Karpas-422 (cell line): ENCODE data around the gene WWOX. TPM values are rescaled to one million over a fixed set of nuclear protein-coding genes. Genes with fewer than 3 reads are reported as not detected.

Experiments used
- DNase-seq: peaks from one replicate; pipeline ENCODE4 v3.0.0-alpha.2; 2015
- H2AFZ ChIP-seq: fragments of 200-600 bp; sonication (generic); 2 replicates; pipeline ENCODE4 v1.6.1; 2014; ENCODE audit warnings: antibody characterized with exemption, low read length, mixed read lengths
- H3K27ac ChIP-seq: fragments of 200-600 bp; sonication (generic); 2 replicates; pipeline ENCODE4 v1.5.1; 2014; ENCODE audit warnings: mild to moderate bottlenecking, low read length, moderate library complexity
- H3K27me3 ChIP-seq: fragments of 200-600 bp; sonication (generic); 2 replicates; pipeline ENCODE4 v1.6.1; 2014; ENCODE audit warnings: low read length, mixed read lengths
- H3K36me3 ChIP-seq: fragments of 200-600 bp; sonication (generic); 2 replicates; pipeline ENCODE4 v1.6.1; 2014; ENCODE audit warnings: low read length, mixed read lengths; ENCODE audit not compliant: insufficient read depth
- H3K4me1 ChIP-seq: fragments of 200-600 bp; sonication (generic); 2 replicates; pipeline ENCODE4 v1.6.1; 2014; ENCODE audit warnings: mild to moderate bottlenecking, low read length, mixed read lengths
- H3K4me2 ChIP-seq: fragments of 200-600 bp; sonication (generic); 2 replicates; pipeline ENCODE4 v1.6.1; 2014; ENCODE audit warnings: low read length, low read depth, mild to moderate bottlenecking; ENCODE audit not compliant: poor library complexity, severe bottlenecking
- H3K4me3 ChIP-seq: fragments of 200-600 bp; sonication (generic); 2 replicates; pipeline ENCODE4 v1.5.1; 2014; ENCODE audit warnings: mild to moderate bottlenecking, antibody characterized with exemption, low read length, mixed read lengths
- H3K79me2 ChIP-seq: fragments of 200-600 bp; sonication (generic); 2 replicates; pipeline ENCODE4 v1.6.1; 2014; ENCODE audit warnings: mild to moderate bottlenecking, low read length, mixed read lengths
- H3K9ac ChIP-seq: fragments of 200-600 bp; sonication (generic); 2 replicates; pipeline ENCODE4 v1.6.0; 2014; ENCODE audit warnings: low read length
- H3K9me2 ChIP-seq: fragments of 200-600 bp; sonication (generic), shearing (Covaris generic); replicated peaks from 2 replicates; pipeline ENCODE4 v1.6.0; 2014; ENCODE audit warnings: mild to moderate bottlenecking, low read length, moderate library complexity; ENCODE audit not compliant: insufficient read depth
- H3K9me3 ChIP-seq: fragments of 300-700, 200-600 bp; sonication (generic); 2 replicates; pipeline ENCODE4 v1.6.1; 2014; ENCODE audit warnings: low read length, mixed read lengths
- H4K20me1 ChIP-seq: fragments of 200-600 bp; sonication (generic); 2 replicates; pipeline ENCODE4 v1.6.1; 2014; ENCODE audit warnings: mild to moderate bottlenecking, antibody characterized with exemption, low read length, low read depth; ENCODE audit not compliant: insufficient read depth
- total RNA-seq: library from RNA; depleted of rRNA; stranded (reverse); fragments of >200 nt; shearing (Covaris generic); gene quantifications from 2 replicates; pipeline ENCODE4 v1.2.3, GENCODE V29; 2014; ENCODE audit warnings: low replicate concordance

The WWOX gene
- total RNA-seq, 1 experiment from 2014 or later, result 66.2 TPM

GRCh38 chr16:79104567-79104966, 1005.1 kb downstream of the WWOX start:
- no peaks in the 10 kb centered on the region for H4K20me1 ChIP-seq
- H3K4me3 ChIP-seq, result no peak overlapping the region
- no peak overlapping the region for H3K27ac ChIP-seq
- no peak overlapping the region for H2AFZ ChIP-seq
- no peaks in the 10 kb centered on the region for H3K4me1 ChIP-seq
- H3K9me2 ChIP-seq, result no peaks in the 10 kb centered on the region
- no peaks in the 10 kb centered on the region for H3K27me3 ChIP-seq
- no peaks in the 10 kb centered on the region for H3K36me3 ChIP-seq
- no peaks in the 10 kb centered on the region for H3K9me3 ChIP-seq
- H3K79me2 ChIP-seq, result no peaks in the 10 kb centered on the region
- DNase-seq, result no peak
- H3K4me2 ChIP-seq, result no peak overlapping the region
- no peak overlapping the region for H3K9ac ChIP-seq

GRCh38 chr16:79107301-79107700, 1007.8 kb downstream of the WWOX start:
- H3K27ac ChIP-seq, result no peak overlapping the region
- H2AFZ ChIP-seq, result no peak overlapping the region
- no peak overlapping the region for H3K9ac ChIP-seq
- H3K36me3 ChIP-seq, result no peaks in the 10 kb centered on the region
- no peaks in the 10 kb centered on the region for H4K20me1 ChIP-seq
- H3K4me1 ChIP-seq, result no peaks in the 10 kb centered on the region
- no peak overlapping the region for H3K4me2 ChIP-seq
- no peaks in the 10 kb centered on the region for H3K27me3 ChIP-seq
- no peaks in the 10 kb centered on the region for H3K9me3 ChIP-seq
- H3K79me2 ChIP-seq, result no peaks in the 10 kb centered on the region
- DNase-seq, result no peak
- H3K4me3 ChIP-seq, result no peak overlapping the region
- no peaks in the 10 kb centered on the region for H3K9me2 ChIP-seq

- Histone ChIP-seq H3K36me3 (no peaks in the 10 kb centered on the region), H3K27me3 (no peaks in the 10 kb centered on the region), H3K4me3 (no peak overlapping the region), H3K4me1 (no peaks in the 10 kb centered on the region), H3K27ac (no peak overlapping the region), H3K9ac (no peak overlapping the region), H3K9me3 (no peaks in the 10 kb centered on the region), H2AFZ (no peak overlapping the region), H3K4me2 (no peak overlapping the region), H4K20me1 (no peaks in the 10 kb centered on the region), H3K79me2 (no peaks in the 10 kb centered on the region), H3K9me2 (no peaks in the 10 kb centered on the region)
- DNase-seq, result no peak
Observed at GRCh38 chr16:79109771-79110170, 1010.3 kb downstream of the WWOX start.

- H3K9ac ChIP-seq, result no peak overlapping the region
- H3K4me2 ChIP-seq, result no peak overlapping the region
- H4K20me1 ChIP-seq, result no peaks in the 10 kb centered on the region
- no peaks in the 10 kb centered on the region for H3K4me1 ChIP-seq
- H3K79me2 ChIP-seq, result no peaks in the 10 kb centered on the region
- no peak overlapping the region for H3K4me3 ChIP-seq
- no peak overlapping the region for H2AFZ ChIP-seq
- H3K36me3 ChIP-seq, result no peaks in the 10 kb centered on the region
- H3K27me3 ChIP-seq, result no peaks in the 10 kb centered on the region
- no peak overlapping the region for H3K27ac ChIP-seq
- DNase-seq, result no peak
- no peaks in the 10 kb centered on the region for H3K9me3 ChIP-seq
- no peaks in the 10 kb centered on the region for H3K9me2 ChIP-seq
Observed at GRCh38 chr16:79110242-79110641, 1010.8 kb downstream of the WWOX start.

GRCh38 chr16:79110953-79111352, 1011.5 kb downstream of the WWOX start:
- Histone ChIP-seq H3K9ac (no peak overlapping the region), H3K36me3 (no peaks in the 10 kb centered on the region), H3K9me3 (no peaks in the 10 kb centered on the region), H3K4me1 (no peaks in the 10 kb centered on the region), H3K27me3 (no peaks in the 10 kb centered on the region), H3K27ac (no peak overlapping the region), H3K79me2 (no peaks in the 10 kb centered on the region), H3K4me3 (no peak overlapping the region), H2AFZ (no peak overlapping the region), H4K20me1 (no peaks in the 10 kb centered on the region), H3K9me2 (no peaks in the 10 kb centered on the region), H3K4me2 (no peak overlapping the region)
- DNase-seq, result no peak

GRCh38 chr16:79112462-79112861, 1013.0 kb downstream of the WWOX start:
- Histone ChIP-seq H3K27ac (no peak overlapping the region), H3K4me1 (no peaks in the 10 kb centered on the region), H3K4me2 (no peak overlapping the region), H3K79me2 (no peaks in the 10 kb centered on the region), H3K9me3 (no peaks in the 10 kb centered on the region), H3K9me2 (no peaks in the 10 kb centered on the region), H3K4me3 (no peak overlapping the region), H3K9ac (no peak overlapping the region), H2AFZ (no peak overlapping the region), H3K27me3 (no peaks in the 10 kb centered on the region), H3K36me3 (no peaks in the 10 kb centered on the region), H4K20me1 (no peaks in the 10 kb centered on the region)
- no peak for DNase-seq

GRCh38 chr16:79113826-79114225, 1014.4 kb downstream of the WWOX start:
- no peaks in the 10 kb centered on the region for H3K9me2 ChIP-seq
- no peak overlapping the region for H3K4me3 ChIP-seq
- no peaks in the 10 kb centered on the region for H3K9me3 ChIP-seq

GRCh38 chr16:79114759-79115158, 1015.3 kb downstream of the WWOX start:
- no peaks in the 10 kb centered on the region for H3K27me3 ChIP-seq
- H3K4me3 ChIP-seq, result no peak overlapping the region
- H3K9ac ChIP-seq, result no peak overlapping the region
- H3K4me2 ChIP-seq, result no peak overlapping the region
- H3K79me2 ChIP-seq, result no peaks in the 10 kb centered on the region
- no peaks in the 10 kb centered on the region for H3K9me2 ChIP-seq
- H2AFZ ChIP-seq, result no peak overlapping the region
- H3K36me3 ChIP-seq, result no peaks in the 10 kb centered on the region
- no peak for DNase-seq
- no peak overlapping the region for H3K27ac ChIP-seq
- no peaks in the 10 kb centered on the region for H4K20me1 ChIP-seq
- H3K9me3 ChIP-seq, result no peaks in the 10 kb centered on the region
- no peaks in the 10 kb centered on the region for H3K4me1 ChIP-seq

More at GRCh38 chr16:79113826-79114225, 1014.4 kb downstream of the WWOX start:
- no peak overlapping the region for H2AFZ ChIP-seq
- H3K27ac ChIP-seq, result no peak overlapping the region
- H3K4me2 ChIP-seq, result no peak overlapping the region
- H3K79me2 ChIP-seq, result no peaks in the 10 kb centered on the region
- H3K4me1 ChIP-seq, result no peaks in the 10 kb centered on the region
- DNase-seq, result no peak
- no peaks in the 10 kb centered on the region for H3K36me3 ChIP-seq
- H3K9ac ChIP-seq, result no peak overlapping the region
- no peaks in the 10 kb centered on the region for H4K20me1 ChIP-seq
- no peaks in the 10 kb centered on the region for H3K27me3 ChIP-seq

GRCh38 chr16:79121906-79122305, 1022.5 kb downstream of the WWOX start:
- H3K4me1 ChIP-seq, result no peaks in the 10 kb centered on the region
- H3K79me2 ChIP-seq, result no peaks in the 10 kb centered on the region
- no peaks in the 10 kb centered on the region for H3K9me2 ChIP-seq
- no peaks in the 10 kb centered on the region for H3K9me3 ChIP-seq
- H3K4me2 ChIP-seq, result no peak overlapping the region
- H3K36me3 ChIP-seq, result no peaks in the 10 kb centered on the region
- no peaks in the 10 kb centered on the region for H4K20me1 ChIP-seq
- H3K27me3 ChIP-seq, result no peaks in the 10 kb centered on the region
- no peak overlapping the region for H2AFZ ChIP-seq
- H3K4me3 ChIP-seq, result no peak overlapping the region
- no peak overlapping the region for H3K27ac ChIP-seq
- no peak for DNase-seq
- no peak overlapping the region for H3K9ac ChIP-seq
